ENCODE data around the gene ZNF620.

GRCh38 chr3:40524568-40525285 lies 18.9 kb downstream of the ZNF620 start, which contains the start of gene ZNF621:
- TF ChIP-seq CTCF (IDR thresholded peaks at IDR 0.05) (peak in 1 of 5 experiments; percentile 8), POLR2A (IDR thresholded peaks at IDR 0.05) (peak; percentile 92)
